Loucy (cell line): Measurements from ENCODE around the gene HLA-DMA.

ENCODE experiments used
- H2AFZ ChIP-seq: fragments of 200-600 bp; sonication (generic); 2 replicates; pipeline ENCODE4 v1.6.0; 2016; ENCODE audit warnings: antibody characterized with exemption, mild to moderate bottlenecking, low read length, moderate library complexity
- H3F3A ChIP-seq: fragments of 200-600 bp; 2 replicates; pipeline ENCODE4 v1.6.0; 2016; ENCODE audit warnings: antibody characterized with exemption, low read depth, mild to moderate bottlenecking
- H3K27me3 ChIP-seq: fragments of 200-600 bp; sonication (generic); 2 replicates; pipeline ENCODE4 v1.6.1; 2014; ENCODE audit warnings: low read length, mild to moderate bottlenecking; ENCODE audit not compliant: insufficient read depth, poor library complexity, severe bottlenecking
- H3K36me3 ChIP-seq: fragments of 200-600 bp; sonication (generic); 2 replicates; pipeline ENCODE4 v1.6.1; 2016; ENCODE audit warnings: low read length; ENCODE audit not compliant: insufficient read depth
- H3K4me1 ChIP-seq: fragments of 200-600 bp; sonication (generic); 2 replicates; pipeline ENCODE4 v1.5.1; 2014; ENCODE audit warnings: low read length, mild to moderate bottlenecking; ENCODE audit not compliant: insufficient read depth, poor library complexity, severe bottlenecking
- H3K4me2 ChIP-seq: fragments of 200-600 bp; sonication (generic); 2 replicates; pipeline ENCODE4 v1.6.0; 2014; ENCODE audit warnings: antibody characterized with exemption, low read length, low read depth, mild to moderate bottlenecking; ENCODE audit not compliant: poor library complexity, severe bottlenecking
- H3K4me3 ChIP-seq: fragments of 200-600 bp; sonication (generic); 2 replicates; pipeline ENCODE4 v1.5.1; 2014; ENCODE audit warnings: low read length, mild to moderate bottlenecking, mixed read lengths; ENCODE audit not compliant: poor library complexity, severe bottlenecking
- H3K79me2 ChIP-seq: fragments of 200-600 bp; sonication (generic); 2 replicates; pipeline ENCODE4 v1.6.1; 2014; ENCODE audit warnings: low read length; ENCODE audit not compliant: insufficient read depth
- H3K9ac ChIP-seq: fragments of 200-600 bp; sonication (generic); 2 replicates; pipeline ENCODE4 v1.6.0; 2014; ENCODE audit warnings: mild to moderate bottlenecking, low read depth, low read length, moderate library complexity; ENCODE audit not compliant: poor library complexity, severe bottlenecking
- H3K9me2 ChIP-seq: fragments of 200-600 bp; sonication (generic); replicated peaks from 2 replicates; pipeline ENCODE4 v1.6.1; 2016; ENCODE audit warnings: low read depth, low read length, mixed read lengths
- H3K9me3 ChIP-seq: fragments of 200-600 bp; sonication (generic); 2 replicates; pipeline ENCODE4 v1.6.1; 2014; ENCODE audit warnings: mild to moderate bottlenecking, antibody characterized with exemption, low read length, low read depth; ENCODE audit not compliant: insufficient read depth
- H4K20me1 ChIP-seq: fragments of 200-600 bp; sonication (generic); 2 replicates; pipeline ENCODE4 v1.6.0; 2014; ENCODE audit warnings: antibody characterized with exemption, low read length, mild to moderate bottlenecking; ENCODE audit not compliant: insufficient read depth, poor library complexity, severe bottlenecking
- CTCF ChIP-seq: fragments of 200-600 bp; sonication (generic); conservative IDR thresholded peaks from 2 replicates; pipeline ENCODE4 v1.5.1; 2014; ENCODE audit warnings: mild to moderate bottlenecking, antibody characterized with exemption, low read length
- EZH2phosphoT487 ChIP-seq: fragments of 200-600 bp; IDR thresholded peaks from 2 replicates; pipeline ENCODE4 v1.6.1; 2018; ENCODE audit warnings: antibody characterized with exemption, mild to moderate bottlenecking, moderate library complexity, borderline replicate concordance

Gene HLA-DMA

GRCh38 chr6:32952817-32953739, at the start of gene HLA-DMA:
Gene HLA-DMA (minus strand): TSS chr6:32953097. CDS start chr6:32953036, 61 bp downstream.
- no peaks in the 10 kb centered on the region for H4K20me1 ChIP-seq
- H3K4me3 ChIP-seq = peak within 1 kb of the TSS; percentile 57
- no peaks in the 10 kb centered on the region for H3F3A ChIP-seq
- no peaks in the 10 kb centered on the region for H3K27me3 ChIP-seq
- peak within 1 kb of the TSS; percentile 76 for H2AFZ ChIP-seq
- no peaks in the 10 kb centered on the region for H3K9me2 ChIP-seq
- TF ChIP-seq EZH2phosphoT487 (no peak), CTCF (peak; percentile 80)
- H3K79me2 ChIP-seq = no peaks in the 10 kb centered on the region
- peak within 1 kb of the TSS; percentile 41 for H3K9ac ChIP-seq
- H3K4me1 ChIP-seq = peaks cover 16% of the 10 kb centered on the region
- H3K4me2 ChIP-seq = peak within 1 kb of the TSS; percentile 58
- no peaks in the 10 kb centered on the region for H3K36me3 ChIP-seq
- no peaks in the 10 kb centered on the region for H3K9me3 ChIP-seq

GRCh38 chr6:33001685-33002084, 48.8 kb upstream of the HLA-DMA start:
- Histone ChIP-seq H3K36me3 (no peaks in the 10 kb centered on the region), H2AFZ (no peak overlapping the region), H3K9ac (no peak overlapping the region), H3K4me1 (peaks cover 4% of the 10 kb centered on the region), H3K9me2 (no peaks in the 10 kb centered on the region), H4K20me1 (no peaks in the 10 kb centered on the region), H3K4me2 (no peak overlapping the region), H3K9me3 (no peaks in the 10 kb centered on the region), H3K79me2 (no peaks in the 10 kb centered on the region), H3K27me3 (peaks cover 17% of the 10 kb centered on the region), H3F3A (no peaks in the 10 kb centered on the region), H3K4me3 (no peak overlapping the region)
- TF ChIP-seq CTCF (no peak), EZH2phosphoT487 (no peak)

GRCh38 chr6:33000055-33000454, 47.2 kb upstream of the HLA-DMA start:
- Histone ChIP-seq H3K9ac (no peak overlapping the region), H3K9me2 (no peaks in the 10 kb centered on the region), H4K20me1 (no peaks in the 10 kb centered on the region), H3K9me3 (no peaks in the 10 kb centered on the region), H3K4me1 (peaks cover 4% of the 10 kb centered on the region), H3K79me2 (no peaks in the 10 kb centered on the region), H3K4me2 (peak overlapping the region; percentile 14), H2AFZ (peak overlapping the region; percentile 58; the same call in 1 of the 2 replicates), H3K27me3 (peaks cover 17% of the 10 kb centered on the region), H3F3A (no peaks in the 10 kb centered on the region), H3K4me3 (no peak overlapping the region), H3K36me3 (no peaks in the 10 kb centered on the region)
- no peak for TF ChIP-seq EZH2phosphoT487
- TF ChIP-seq CTCF = peak; percentile 47
